HG02588 (cell line): Measurements from ENCODE around the gene SLC12A7.
"Not testable (repeated sequence)": the region's sequence is repeated elsewhere in the genome, so short reads cannot be mapped to it uniquely, and the experiment has no call there.

Experiments
- ATAC-seq: cut with Tn5 transposase; IDR thresholded peaks from one replicate; pipeline ENCODE4 v1.9.1; 2021; ENCODE audit warnings: mild to moderate bottlenecking, moderate library complexity; ENCODE audit not compliant: unreplicated experiment

SLC12A7 gene

DNA sequence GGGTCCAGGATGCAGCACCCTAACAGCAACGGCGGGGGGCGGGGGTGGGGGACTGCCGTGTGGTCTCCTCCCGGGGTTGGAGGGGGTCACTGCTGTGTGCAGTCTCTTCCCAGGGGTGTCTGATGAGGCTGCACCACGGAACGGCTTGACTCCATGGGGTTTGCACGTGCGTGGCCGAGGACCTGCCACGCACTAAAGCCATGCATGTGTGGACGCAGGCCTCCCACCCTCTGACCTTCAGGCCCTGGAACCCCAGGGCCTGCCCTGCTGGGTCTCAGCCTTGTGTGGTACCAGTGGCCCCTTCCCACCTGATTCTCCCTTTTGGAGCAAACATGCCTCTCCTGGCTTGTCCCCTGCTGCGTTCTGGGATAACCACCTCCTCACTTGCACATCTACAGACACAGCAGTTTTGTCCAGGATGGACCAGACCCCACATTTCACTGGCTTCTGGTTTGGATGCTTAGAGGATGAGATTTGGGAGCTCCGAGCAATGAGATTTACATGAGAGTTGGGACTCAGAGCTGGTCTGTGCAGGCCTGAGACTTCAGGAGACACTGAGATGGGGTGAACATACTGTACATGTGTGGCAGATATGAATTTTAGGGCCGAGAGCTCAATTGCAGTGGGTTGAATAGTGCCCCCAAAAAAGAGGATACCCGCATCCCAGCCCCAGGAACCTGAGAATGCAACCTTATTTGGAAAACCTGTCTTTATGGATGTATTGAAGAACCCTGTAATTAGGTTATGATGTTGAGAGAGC, 45.8 kb downstream of the SLC12A7 start:
- no peak for ATAC-seq

DNA sequence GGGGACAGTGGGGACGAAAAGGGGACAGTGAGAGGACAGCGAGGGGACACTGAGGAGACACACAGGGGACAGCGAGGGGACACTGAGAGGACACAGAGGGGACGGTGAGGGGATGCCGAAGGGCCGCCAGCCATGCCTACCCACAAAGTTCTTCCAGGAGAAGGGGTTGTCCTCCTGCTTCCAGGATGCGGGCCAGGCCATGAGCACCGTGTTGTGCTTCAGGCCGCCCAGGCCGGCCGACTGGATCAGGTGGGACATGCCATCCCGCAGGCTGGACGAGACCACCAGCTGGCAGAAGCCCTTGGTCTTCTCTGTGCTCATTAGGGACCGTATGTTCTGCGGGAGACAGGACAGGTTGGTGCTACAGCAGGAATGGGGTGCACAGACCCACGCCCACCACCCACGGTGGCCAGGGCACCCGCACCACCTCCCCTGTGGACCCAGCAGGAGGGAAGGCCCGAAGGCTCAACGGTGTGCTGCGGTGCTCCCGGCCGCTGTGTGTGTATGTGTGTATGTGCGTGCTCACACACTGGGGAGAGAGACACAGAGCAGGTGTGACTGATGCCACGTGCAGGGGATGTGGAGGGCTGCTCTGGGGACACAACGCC, 46.6 kb downstream of the SLC12A7 start:
- ATAC-seq = no peak

- ATAC-seq = no peak
Measured at GRCh38 chr5:1064383-1065142, 47.3 kb downstream of the SLC12A7 start.

GRCh38 chr5:1063661-1064382, 48.0 kb downstream of the SLC12A7 start:
- ATAC-seq = no peak

- no peak for ATAC-seq
Measured at GRCh38 chr5:1062761-1063568, 48.9 kb downstream of the SLC12A7 start.

DNA sequence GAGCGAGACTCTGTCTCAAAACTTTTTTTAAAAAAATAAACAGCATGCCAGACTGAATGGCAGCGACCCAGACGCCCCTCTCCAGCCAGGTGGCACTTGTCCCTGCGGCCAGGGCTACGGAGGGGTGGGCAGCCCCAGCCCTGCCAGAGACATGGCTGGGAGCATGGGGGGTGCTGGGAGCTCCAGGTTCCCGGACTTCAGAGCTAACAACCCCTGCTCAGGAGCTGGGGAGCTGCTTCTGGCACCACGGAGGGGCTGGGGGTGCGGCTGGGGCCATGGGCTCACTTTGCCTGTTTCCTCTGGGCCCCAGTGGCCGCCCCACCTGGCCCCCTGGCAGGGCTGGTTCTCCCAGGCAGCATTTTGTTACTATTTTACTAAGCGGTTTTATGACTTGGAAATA, 49.9 kb downstream of the SLC12A7 start:
- no peak for ATAC-seq

DNA sequence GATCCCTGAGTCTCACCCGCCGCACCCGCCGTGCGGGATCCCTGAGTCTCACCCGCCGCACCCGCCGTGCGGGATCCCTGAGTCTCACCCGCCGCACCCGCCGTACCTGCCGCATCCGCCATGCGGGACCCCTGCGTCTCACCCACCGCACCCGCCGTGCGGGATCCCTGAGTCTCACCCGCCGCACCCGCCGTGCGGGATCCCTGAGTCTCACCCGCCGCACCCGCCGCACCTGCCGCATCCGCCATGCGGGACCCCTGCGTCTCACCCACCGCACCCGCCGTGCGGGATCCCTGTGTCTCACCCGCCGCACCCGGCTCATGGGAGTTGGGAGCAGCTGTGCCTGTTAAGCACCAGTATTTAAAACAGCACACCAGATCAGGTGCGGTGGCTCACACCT, 50.6 kb downstream of the SLC12A7 start:
- ATAC-seq = not testable (repeated sequence)

DNA sequence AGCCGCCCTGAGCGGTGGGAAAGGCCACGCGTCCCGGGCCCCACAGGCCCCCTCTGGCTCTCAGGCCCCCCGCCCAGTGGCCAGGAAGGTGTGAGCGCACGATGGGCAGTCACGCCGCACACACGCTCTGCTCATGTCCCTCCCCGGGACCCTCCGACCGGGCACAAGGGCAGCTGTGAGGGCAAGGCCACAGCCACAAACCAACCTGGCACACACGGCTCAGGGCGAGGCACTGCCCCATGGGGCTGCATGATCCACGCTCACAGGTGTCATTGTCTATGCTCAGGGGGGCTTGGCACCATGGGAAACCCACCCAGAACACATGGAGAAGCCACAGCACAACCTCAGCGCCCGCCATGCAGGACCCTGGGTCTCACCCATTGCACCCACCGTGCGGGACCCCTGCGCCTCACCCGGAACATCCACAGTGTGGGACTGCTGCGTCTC, 51.3 kb downstream of the SLC12A7 start:
- no peak for ATAC-seq

GRCh38 chr5:1059884-1060263, 52.0 kb downstream of the SLC12A7 start:
- no peak for ATAC-seq

DNA sequence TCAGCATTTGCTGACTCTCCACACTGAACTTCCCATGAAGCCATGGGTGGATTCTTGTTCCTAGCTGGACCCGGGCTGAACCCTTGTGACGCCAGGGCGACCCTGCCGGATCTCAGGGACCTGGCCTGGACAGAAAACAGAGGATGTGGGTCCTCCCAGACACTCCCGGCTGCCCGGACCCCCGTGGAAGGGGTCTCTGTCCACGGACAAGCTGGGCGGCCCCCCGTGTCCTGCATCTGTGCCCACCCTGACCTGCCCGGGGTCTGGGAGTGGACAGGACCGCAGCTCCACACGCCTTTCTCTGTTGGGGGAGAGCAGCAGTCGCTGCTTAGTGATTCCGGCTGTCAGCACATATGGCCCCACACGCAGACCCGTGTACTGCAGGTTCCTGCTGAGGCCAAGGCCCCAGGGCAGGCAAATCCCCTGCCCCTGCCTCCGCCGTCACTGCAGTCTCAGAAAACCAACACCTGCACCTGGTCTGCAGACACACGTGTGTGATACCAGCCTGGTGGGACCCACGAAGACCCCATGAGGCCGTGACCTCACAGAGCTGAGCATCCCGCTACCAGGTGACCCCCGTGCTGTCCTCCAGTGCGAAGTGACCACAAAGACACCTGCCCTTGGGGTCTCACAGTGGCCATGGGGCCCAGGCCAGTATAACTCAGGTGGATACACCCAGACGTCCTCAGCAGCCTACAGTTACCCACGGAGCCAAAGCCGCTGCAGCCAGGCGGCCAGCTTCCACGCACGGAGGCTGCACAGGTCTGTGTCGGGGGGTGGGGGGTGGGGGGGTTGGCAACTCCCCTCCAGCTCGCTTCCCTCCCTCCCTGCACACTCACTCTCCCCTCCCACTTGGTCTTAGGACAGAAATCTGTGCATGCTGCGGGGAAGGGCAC, 52.6 kb downstream of the SLC12A7 start:
- no peak for ATAC-seq

- no peak for ATAC-seq
Measured at GRCh38 chr5:1058083-1058945, 53.5 kb downstream of the SLC12A7 start.

DNA sequence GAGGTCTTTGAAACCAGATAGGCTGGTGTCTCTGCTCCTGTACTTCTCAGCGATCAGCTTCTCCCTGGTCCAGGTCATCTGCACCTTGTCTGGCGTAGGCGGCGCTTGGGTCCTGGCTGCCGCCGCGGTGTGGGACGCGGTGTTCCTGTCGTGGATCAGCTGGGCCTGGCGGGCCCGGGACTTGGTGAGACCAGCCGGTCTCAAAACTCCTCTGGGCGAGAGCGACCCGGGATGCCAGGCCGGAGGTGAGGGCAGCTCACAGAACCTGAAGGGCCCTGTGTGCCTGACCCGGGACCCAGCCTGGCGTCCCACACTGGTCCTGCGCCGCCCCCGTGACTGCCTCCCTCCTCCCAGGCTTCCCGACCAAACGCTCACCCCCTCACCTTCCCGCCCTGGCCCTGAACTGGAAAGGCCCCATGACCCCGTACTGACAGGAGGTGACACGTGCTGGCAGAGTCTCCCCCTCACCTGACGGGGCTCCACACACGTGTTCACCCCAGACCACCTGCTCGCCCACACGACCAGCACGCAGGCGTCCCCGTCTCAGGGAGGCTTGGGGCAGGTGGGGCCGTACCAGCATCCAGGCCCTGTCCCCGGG, 54.3 kb downstream of the SLC12A7 start:
- ATAC-seq = no peak

DNA sequence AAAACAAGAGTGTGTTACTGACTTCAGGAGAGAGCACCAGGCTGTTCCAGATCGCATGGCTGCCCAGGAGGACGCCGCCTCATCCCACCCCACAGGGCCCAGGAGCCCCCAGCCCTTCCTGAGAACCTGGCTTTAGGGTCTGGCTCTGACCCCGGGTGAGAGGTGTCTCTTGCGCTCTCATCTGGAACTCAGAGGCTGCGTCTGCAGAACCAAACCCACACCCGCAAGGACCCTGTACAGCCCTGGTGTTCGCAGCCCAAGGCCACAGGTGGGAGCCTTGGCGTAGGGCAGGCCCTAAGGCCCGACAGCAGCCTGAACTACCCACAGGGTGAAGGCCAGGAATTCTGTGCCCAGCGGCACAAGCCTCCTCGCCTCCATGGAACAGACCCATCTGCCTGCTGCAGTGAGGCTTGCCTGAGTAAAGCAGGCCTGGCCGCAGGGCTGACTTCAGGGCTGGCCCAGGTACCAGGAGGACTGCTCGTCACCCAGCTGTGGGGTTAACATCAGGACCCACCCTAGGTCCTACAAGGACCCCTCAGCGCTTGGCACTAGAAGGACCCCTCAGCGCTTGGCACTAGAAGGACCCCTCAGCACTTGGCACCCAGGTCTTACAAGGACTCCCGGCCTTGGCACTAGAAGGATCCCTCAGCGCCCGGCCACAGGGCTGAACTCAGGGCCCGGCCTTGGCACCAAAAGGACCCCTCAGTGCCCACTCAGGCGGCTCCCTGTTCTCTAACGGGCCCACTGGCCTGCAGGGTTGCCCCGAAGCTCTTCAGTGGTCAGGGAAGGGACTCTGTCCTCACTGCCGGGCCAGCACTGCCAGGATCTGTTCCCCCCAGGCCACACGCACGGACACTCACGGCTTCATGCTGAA, 55.0 kb downstream of the SLC12A7 start:
- no peak for ATAC-seq

- no peak for ATAC-seq
Measured at GRCh38 chr5:1055896-1056610, 55.8 kb downstream of the SLC12A7 start.

DNA sequence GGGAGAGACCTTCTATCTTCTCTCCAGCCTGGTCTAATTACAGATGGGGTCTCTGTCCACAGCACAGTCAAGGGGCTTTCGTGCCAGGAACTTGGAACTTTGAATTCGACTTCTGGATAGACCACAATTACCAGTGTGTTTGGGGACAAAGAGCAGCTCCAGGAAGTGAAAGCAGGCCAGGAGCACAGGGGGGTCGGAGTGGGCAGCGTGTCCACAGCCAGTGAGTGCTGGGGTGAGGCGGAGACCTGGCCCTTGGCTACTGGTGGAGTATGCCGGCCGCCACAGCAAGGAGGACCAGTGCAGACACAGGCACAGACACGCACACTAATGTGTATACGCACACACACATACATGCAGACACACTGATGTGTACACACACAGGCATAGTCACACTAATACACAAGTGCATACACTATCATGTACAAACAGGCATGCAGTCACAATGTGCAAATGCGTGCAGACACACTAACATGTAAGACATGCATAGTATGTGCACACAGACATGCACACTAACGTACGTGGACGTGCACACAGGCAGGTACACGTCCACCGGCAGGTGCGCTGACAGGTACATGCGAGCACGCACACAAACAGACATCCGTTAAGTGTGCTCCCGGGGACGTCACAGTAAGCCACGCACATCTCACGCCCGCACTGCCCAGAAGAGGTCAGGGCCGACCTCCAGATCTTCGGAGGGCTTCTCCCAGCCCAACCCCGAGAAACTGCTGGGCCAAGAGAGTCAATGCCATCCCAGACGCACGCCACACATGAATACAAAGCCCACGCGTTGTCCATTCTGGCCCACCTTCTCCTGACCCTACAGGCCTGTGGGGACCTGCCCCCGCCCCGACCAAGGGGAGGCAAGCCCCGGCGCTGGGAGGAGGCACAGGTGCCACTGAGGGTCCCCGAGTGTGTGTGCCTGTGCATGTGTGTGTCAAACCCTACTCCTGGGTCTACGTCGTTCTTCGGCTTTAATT, 56.8 kb downstream of the SLC12A7 start:
- ATAC-seq = no peak
